Superior temporal gyrus (tissue), 1 donor: ENCODE measurements around the gene GNA14.
A peak's percentile ranks its signal among the peaks of the same experiment; 100 is the strongest.
"Not testable (repeated sequence)": the region's sequence is repeated elsewhere in the genome, so short reads cannot be mapped to it uniquely, and the experiment has no call there.

Source experiments
- DNase-seq: peaks from one replicate; pipeline ENCODE4 v3.0.0-alpha.2; 2016; ENCODE audit errors: extremely low spot score

Gene GNA14

DNA sequence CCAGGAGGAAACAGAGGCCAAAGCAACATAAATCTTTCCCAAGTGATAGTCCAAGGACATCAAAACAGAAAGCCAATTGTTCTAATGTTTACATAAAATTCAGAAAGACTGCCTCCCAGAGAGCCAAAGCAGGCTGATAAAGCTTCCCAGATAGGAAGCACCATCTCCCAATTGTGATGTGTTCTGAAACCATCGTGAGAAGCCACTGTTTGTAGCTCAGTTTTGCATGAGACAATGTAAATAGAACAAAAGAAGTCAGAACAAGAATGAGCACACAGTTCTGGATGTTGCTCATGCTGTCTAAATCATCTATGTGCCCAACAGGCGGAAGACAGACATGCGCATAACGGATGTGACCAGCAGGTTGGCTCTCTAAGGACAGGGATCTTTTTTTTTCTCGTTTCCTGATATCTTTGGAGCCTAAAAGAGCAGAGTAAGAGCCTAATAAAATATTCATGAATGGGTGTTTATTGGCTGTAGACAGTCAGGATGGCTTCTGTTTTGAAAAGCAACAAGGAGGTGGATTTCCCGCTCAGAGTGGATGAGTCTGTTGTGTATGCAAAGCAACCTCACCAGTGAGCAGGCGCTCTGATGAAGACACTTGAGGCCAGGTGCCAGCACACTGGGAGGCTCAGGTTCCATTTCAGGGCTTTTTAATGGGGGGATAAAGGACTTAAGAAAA, 113.6 kb downstream of the GNA14 start:
- peak; percentile 90 for DNase-seq

DNA sequence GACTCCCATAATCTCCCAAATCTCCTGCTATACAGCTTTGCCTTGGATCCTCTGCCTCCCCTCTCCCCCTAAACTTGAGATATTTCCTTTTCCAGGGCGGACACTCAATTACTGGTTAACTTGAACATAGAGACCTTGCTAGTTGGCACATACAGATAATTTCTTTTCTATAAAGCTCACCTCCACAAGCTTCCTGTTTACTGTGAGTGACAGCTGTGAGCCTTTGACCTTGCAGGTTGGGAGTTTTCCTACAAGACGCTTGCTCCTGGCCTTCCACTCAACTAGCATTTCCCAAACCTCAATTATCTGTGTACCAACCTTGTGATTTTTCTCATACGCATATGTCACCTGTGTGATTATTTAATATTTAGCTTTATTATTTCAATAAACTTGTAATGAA, 114.5 kb downstream of the GNA14 start:
- no peak for DNase-seq

DNA sequence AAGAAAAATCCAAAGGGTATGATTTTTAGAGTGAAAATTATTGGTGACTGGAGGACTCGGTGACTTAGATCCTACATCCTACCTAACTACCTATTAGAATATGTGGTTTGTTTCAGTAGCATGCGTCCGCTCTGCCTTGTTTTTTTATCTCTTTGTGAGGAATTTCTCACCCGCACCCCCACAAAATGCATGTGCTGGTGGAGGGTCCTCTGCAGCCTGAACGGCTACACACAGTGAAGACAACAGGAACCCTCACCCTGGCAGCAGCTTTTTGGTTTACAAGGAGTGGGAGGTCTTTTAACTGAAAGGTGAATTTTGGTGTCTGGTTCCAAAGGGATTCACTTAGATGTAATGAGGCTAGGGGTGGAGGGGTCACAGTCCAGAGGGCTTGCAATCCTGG, 115.5 kb downstream of the GNA14 start:
- DNase-seq, result no peak

DNA sequence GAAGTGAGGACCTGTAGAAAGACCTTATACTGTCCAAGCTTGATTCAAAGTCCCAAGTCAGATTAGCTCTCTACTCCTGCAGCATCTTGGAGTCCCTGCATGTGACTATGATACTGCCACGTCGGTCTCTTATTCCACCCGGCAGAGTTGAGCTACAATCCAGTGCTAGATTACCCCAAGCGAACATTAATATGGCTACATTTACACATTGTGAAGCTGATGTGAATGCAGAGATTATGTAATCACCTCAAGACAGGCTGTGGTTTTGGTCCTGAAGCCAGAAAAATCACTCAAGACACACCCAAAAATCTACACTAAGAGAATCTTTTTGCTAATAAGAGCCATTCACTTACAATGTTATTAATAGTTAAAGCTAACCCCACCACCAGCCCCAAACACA, 116.7 kb downstream of the GNA14 start:
- DNase-seq, result no peak

DNA sequence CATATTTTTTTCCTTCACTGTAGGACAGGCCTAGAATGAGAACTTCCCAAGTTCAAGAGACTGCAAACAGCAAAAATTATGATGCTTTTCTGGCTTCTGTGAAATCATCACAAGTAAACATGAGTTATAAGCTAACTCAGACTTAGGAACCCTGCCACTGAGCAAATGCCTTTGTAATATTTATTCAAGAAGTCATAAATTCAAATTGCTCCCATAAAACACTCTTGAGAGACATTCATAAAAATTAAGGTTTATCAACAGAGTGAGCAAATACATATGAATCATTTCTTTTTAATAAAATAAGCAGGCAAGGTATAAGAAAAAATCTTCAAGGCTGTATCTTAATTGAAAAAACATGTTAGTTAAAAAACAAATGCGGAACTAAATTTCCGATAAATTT, 124.2 kb downstream of the GNA14 start:
- DNase-seq, result no peak

DNA sequence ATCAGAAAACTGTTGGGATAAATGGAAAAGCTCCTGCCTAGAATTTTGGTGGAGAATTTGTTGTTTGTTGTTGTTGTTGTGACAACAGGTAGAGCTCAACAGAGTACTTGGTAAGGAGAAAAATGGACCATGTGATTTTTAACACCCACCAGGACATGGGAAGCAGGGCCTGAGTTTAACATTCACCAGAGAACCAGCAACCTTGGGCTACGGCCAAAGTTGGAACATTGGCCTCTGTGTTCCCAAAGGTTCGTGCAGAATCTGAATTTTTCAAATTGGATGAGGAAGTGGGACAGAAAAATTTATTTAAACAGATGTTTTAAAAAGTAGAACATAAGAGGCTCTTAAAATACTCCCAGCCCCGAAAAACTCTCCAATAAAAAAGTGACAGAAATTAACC, 127.0 kb downstream of the GNA14 start:
- peak; percentile 87 for DNase-seq

DNA sequence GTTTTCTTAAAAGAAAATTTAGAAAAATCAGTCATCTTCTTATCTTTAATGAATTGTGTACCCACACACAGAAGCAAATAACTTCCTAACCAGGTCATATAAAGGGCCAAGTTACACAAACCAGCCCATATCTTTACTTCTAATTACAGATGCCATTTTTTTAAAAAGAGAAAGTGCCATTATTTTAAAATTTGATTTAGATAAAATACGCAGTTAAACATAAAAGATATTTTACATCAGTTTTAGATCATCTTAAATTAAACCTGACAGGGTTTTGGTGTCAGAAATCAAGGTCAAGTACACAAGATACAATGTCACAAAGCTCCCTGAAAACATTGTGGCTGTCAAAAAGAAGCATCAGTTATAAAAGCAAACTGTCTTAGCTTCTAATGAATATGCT, 129.4 kb downstream of the GNA14 start:
- DNase-seq, result no peak

DNA sequence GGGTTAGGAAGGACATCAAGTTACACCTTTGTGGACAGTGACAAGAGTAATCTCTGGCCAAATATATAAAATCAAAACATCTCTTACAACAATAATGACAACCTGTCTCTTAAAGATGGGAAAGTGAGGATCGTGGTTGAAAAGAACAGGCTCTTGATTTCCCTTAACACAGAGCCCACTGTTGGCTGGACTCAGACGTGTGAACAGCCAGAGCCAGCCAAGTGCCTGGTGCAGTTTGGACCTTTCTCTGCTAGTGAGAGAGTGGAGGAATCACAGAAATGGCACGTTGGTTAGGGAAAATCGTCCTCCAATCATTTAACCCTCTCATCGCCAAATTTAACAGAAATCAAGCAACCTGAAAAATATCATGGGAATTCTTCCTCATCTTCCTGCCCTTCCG, 131.3 kb downstream of the GNA14 start:
- DNase-seq, result no peak

DNA sequence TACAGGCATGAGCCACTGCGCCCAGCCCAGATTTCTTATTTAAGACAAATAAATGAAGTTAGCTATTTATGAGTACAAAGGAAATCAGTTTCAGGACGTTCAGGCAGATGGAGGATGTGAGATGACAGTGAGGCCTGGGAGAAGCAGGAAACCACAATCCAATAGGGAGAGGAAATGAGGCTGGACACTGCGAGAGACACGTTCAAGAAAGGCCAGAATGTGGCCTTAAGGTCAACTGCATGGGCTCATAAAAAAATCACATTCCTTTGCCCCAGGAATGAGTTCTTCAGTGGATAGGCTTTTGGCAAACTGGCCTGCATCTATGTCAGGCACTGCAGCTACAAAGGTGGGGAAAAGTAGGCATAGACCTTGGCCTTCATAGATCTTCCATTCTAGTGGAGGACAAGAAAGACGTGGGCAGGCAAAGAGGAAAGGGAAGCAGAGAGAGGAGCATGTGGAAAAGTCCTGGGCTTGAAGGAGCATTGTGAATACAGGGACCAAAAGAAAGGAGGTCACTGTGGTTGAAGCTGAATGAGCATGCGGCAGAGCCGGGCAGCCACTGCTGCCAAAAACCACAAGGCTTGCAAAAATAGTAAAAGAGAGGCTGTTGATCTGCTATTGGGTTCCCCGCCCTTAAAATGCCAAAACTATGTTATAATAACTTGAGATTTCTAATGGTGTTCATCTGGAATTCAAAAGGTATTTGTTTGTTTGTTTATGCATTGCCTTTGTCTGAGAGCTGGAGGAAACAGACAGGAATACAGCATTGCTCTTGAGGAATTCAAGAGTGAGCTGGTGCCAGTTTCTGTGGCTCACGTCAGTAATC, 133.0 kb downstream of the GNA14 start:
- no peak for DNase-seq

DNA sequence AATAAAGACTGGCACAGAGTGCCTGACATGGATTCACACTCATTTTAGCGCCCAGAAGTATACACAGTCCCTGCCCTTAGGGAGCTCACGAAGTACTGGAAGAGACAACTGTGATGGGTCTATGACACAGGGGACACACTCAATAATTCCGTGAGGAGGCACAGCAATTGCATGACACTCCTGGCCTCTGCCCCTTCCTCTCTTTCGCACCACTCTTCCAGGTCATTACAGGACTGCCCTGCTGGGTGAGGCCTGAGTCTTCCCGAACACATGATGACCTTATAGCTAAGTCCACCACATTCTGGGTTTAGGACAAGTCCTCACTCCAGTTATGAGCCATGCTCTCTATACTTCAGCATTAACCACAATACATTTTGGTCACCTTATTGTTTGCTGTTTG, 134.7 kb downstream of the GNA14 start:
- DNase-seq, result no peak

DNA sequence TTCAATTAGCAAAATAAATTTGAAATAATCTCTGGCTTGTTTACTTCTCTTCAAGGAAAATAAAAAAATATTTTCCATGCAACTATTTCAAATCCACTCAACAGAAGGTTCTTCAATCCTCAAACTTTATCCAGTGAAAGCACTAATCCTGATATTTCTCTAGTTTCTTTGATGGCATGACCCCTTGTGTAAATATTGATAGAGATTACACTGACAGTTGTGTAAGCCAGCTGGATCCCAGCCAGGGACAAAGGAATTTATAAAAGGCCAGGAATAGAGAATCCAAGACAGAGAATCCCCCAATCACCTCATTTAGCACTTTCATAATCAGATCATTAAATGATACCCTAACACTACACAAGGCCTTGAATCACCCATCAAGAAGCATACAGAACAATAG, 135.2 kb downstream of the GNA14 start:
- DNase-seq, result no peak

DNA sequence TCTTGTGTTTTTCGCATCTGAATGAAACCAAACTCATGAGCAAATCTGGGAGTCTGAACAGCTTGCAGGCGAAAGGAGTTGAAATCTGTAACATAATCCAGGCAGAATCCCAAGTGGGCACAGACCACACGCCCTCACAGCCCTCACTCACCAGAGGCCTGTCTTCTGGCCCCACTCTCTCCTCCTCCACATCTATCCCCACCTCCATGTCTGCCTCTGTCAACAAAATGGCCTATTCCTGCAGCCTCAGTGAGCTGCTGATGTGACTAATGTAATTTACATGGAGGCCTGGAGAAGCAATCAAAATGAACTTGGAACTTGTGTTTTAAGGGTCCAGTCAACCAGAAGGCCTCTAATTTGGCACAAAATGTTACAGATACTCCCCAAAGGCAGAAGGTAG, 136.6 kb downstream of the GNA14 start:
- DNase-seq, result no peak

DNA sequence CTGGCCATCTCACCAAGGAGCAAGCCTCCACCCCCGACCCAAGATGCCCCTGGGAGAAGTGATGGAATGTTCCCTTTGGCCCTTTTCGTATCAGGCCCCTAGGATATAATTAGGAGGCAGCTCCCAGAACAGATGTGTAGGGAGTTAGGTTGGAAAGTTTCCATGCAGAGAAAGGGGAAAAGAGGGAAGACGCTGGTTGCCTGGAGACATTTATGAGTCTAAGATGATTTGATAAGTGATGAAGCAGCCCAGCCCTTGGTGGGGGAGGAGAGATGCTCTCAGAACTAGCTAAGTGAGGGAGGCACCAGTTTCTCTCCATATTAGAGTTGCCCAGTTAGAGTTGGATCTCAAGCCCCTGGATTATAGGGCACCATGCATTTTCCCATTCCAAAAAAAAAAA, 137.5 kb downstream of the GNA14 start:
- no peak for DNase-seq

DNA sequence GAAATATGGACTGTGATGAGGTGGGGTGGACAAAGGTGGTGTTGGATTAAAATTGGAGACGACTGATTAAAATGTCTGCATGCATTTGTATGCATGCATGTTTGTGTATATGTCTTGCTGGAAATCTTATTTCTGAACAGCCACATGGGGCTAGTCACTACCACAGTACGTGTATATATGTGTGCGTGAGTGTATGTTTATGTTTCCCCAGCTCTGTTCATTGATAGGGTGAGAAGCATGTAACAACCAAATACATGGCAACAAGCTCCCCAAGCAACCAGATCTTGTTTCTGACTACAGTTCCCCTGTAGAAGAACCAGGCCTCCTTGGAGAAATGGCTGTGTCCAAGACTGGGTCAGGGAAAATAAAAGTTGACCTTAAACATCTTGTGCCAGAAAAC, 139.7 kb downstream of the GNA14 start:
- DNase-seq, result no peak

DNA sequence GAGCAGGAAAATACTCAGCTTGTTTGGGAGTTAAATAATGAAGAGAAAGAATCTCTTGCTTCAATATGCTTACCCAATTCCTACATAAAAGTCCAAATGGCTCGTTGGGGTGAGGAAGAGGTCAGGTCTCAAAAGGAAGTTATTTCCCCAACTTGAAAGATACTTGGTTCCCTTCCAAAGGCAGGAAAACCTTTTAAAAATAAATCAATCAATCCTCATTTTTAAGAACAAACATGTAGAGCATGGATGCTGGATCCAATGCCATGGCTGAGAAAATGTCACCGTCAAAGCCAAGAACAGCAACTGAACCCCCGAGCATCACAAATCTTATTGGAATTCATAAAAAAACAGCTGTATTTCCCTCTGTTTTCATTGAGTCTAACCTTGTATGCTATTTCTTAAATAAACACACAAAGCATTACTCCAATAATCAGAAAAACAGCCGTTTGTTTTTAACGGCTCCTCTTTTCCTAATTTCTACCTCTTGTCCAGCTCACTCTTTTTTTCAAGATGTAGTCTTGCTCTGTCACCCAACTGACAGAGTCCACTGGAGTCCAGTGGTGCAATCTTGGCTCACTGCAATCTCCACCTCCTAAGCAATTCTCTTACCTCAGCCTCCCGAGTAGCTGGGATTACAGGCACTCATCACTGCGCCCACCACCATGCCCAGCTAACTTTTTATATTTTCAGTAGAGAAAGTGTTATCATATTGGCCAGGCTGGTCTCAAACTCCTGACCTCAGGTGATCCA, 140.7 kb downstream of the GNA14 start:
- no peak for DNase-seq

DNA sequence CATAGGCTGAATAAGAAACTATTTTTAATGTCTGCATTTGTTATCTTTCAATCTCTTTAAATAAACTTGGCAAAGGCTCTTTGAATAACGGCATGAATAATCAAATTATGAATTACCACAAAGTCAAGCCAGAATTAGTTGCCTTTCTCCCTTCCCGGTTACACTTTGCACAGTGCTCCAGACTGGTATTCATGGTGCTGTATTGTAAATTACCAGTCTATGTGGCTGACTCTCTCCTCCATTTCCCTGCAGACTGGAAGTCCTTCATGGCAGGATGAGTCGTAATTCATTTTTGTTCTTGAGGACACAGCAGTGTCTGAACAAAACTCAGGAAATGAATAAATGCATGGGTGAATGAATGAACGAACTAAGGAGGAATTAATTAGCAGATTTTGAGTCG, 142.9 kb downstream of the GNA14 start:
- no peak for DNase-seq

DNA sequence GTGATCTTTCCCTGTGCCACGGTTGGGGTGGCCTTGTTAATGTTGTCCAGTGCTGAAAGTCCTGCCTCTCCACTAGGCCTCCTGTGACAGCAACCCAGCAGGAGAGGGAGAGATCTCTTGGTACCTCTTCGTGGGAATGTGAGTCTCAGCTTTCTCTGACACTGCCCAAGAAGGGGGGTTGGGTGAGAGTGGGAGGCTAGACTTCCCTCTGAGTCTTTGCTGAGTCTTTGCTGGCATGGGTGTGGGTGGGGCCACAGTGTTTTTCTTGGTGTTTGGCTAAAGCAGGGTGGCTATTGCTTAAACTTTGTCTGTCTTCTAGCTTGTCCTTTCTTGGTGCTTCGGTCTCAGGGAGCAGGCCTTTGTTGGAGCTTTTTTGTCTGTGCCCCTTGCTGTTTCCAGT, 145.6 kb downstream of the GNA14 start:
- DNase-seq, result no peak

DNA sequence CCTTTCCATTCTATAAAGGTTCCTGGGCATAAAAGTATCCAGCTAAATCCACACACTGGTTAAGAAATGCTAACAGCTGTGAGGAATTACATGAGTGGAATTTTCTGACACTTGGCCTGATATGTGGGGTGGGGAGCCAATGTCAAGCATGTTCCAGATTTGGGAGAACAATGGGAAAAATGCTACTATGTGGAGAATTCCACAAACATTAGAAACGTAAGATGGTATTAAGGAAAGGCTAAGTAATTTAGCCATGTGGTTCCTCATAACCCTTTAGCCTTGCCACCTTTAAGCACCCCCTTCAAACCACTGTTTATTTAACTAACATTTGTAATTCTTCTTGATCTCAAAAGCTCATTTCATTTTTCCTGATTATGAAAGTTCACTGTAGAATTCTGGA, 149.2 kb downstream of the GNA14 start:
- no peak for DNase-seq

DNA sequence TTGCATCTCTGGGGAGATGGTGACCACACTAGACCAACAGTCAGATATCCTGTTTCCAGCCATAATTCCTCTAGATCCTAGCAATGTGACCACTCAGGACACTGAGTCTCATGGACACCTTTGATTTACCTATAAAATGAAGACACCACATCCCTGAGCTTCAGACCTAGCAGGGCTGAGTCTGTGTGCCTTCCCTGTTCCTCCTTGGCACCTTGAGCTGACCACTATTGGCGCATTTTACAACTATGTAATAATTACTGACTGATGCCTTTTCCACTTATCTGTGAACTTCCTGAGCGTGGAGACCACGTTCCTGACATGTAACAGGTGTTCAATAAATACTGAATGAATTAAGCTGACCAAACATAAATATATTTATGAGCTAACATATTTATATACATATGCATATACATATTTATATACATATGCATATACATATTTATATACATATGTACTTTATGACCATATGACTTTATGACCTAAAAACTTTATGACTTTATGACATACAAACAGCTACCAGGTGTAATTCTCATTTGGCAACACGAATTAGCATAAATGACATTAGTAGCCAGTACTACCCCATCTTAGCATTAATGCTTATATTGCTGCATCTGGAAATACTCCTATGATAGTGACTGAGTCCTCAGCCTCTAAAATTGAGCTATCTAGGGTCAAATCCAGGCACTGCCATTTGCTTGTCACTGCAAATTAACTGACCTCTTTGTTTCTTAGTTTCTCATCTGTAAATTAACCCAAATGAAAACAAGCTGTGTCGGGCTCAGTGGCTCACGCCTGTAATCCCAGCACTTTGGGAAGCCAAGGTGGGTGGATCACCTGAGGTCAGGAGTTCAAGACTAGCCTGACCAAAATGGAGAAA, 150.6 kb downstream of the GNA14 start:
- DNase-seq, result no peak

DNA sequence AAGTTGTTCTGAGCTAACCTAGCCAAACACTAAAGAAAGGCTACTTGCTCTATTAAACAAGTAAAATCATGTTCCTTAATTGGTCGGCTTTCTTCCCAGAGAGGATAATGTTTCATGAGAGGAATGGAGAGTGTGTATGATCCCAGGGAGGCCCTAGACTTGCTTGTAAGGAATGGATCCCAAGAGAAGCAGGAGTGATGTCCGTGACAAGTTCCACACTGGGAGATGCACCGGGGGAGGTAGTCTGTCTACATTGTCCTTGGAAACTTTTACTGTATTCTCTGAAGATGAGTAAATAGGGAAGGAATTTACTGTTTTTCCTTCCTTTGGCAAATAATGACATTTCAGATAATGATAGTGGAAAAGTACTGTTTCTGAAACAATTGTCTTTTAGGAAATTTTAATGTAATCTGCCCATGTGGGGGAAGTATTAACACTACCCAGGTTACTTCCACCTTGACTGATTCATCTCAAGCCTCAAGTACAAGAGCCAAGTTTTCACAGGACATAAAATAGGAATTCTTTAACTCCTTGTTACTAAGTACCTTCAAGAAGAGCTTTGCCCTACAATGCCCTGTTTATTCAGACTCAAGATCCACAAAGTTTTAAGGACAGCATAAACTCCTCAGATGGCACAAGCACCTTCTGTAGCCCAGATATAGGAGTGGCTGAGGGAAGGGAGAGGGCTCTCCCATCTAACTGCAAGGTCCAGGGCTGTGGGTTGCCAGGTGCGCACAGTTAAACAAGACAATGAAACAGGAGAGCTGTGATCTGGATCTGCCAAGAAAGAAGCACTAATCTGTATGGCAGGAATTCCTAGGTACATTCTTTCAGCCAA, 152.1 kb downstream of the GNA14 start:
- peak; percentile 23 for DNase-seq

DNA sequence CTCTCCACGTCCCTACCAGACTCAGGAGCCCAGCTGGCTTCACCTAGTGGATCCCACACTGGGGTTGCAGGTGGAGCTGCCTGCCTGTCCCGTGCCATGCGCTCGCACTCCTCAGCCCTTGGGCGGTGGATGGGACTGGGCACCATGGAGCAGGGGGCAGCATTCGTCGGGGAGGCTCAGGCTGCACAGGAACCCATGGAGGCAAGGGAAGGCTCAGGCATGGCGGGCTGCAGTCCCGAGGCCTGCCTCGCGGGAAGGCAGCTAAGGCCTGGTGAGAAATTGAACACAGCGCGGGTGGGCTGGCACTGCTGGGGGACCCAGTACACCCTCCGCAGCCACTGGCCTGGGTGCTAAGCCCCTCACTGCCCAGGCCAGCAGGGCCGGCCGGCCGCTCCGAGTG, 157.8 kb downstream of the GNA14 start:
- DNase-seq, result not testable (repeated sequence)
